A549 treated with ZK216348 at 1 μM for 4 hours (cell line): Measurements from ENCODE around the gene SOCS1. TPM values are rescaled to one million over a fixed set of nuclear protein-coding genes. Genes with fewer than 3 reads are reported as not detected.

Experiments
- total RNA-seq: library from RNA; stranded (reverse); fragments of 200-300 nt; extraction: Qiagen RNA extraction; gene quantifications from 5 replicates; pipeline ENCODE4 v1.2.3, GENCODE V29; 2022; ENCODE audit warnings: low read depth

Gene SOCS1
- 1.9 to 5.9 TPM (median 4.4 TPM) in 5 replicates for total RNA-seq

GRCh38 chr16:11255737-11256660, at the start of gene SOCS1:
TSS of gene SOCS1 (minus strand) at chr16:11256204. CDS start at chr16:11255478, 726 bp downstream.

GRCh38 chr16:11280616-11281522, 24.9 kb upstream of the SOCS1 start, which contains the start of gene PRM1:
TSS of gene PRM1 (minus strand) at chr16:11281330. CDS start at chr16:11281238, 92 bp downstream.

GRCh38 chr16:11276143-11276895, 20.3 kb upstream of the SOCS1 start, which contains the start of gene PRM2:
TSS of gene PRM2 (minus strand) at chr16:11276480. CDS start at chr16:11276370, 110 bp downstream.

GRCh38 chr16:11272921-11273720, 17.1 kb upstream of the SOCS1 start, which contains the start of gene PRM3:
TSS of gene PRM3 (minus strand) at chr16:11273629. CDS start at chr16:11273595, 34 bp downstream.

GRCh38 chr16:11268921-11269375, 12.9 kb upstream of the SOCS1 start, which contains the start of gene TNP2:
TSS of gene TNP2 (minus strand) at chr16:11269325. CDS start at chr16:11269262, 63 bp downstream.

Other genes with a start within 250 kb of the SOCS1 start
- not detected in 5 replicates for gene TNP2, start 13.1 kb upstream of the SOCS1 start, total RNA-seq
- not detected in 5 replicates for gene PRM3, start 17.4 kb upstream of the SOCS1 start, total RNA-seq
- not detected in 5 replicates for gene PRM2, start 20.3 kb upstream of the SOCS1 start, total RNA-seq
- not detected in 5 replicates for gene PRM1, start 25.1 kb upstream of the SOCS1 start, total RNA-seq
- gene RMI2, start 89.3 kb upstream of the SOCS1 start, total RNA-seq = 21.3 to 37.1 TPM (median 33.3 TPM) in 5 replicates